Coronary artery (tissue), 2 donors: ENCODE measurements around the gene IRF2BP1.

Source experiments
- DNase-seq: peaks from one replicate; pipeline ENCODE4 v3.0.0-alpha.2; 2017; ENCODE audit warnings: low spot score
- H3K27ac ChIP-seq, 2 donors: fragments of 200-600 bp; sonication (generic); one replicate each; pipeline ENCODE4 v1.5.1; 2016 to 2019
- H3K4me3 ChIP-seq: fragments of 200-600 bp; sonication (generic); 2 replicates; pipeline ENCODE4 v1.5.1; 2016; ENCODE audit warnings: mild to moderate bottlenecking, moderate library complexity
- CTCF ChIP-seq: fragments of 200-600 bp; sonication (generic); IDR thresholded peaks from one replicate; pipeline ENCODE4 v1.5.1; 2019; ENCODE audit warnings: antibody characterized with exemption

Gene IRF2BP1

DNA sequence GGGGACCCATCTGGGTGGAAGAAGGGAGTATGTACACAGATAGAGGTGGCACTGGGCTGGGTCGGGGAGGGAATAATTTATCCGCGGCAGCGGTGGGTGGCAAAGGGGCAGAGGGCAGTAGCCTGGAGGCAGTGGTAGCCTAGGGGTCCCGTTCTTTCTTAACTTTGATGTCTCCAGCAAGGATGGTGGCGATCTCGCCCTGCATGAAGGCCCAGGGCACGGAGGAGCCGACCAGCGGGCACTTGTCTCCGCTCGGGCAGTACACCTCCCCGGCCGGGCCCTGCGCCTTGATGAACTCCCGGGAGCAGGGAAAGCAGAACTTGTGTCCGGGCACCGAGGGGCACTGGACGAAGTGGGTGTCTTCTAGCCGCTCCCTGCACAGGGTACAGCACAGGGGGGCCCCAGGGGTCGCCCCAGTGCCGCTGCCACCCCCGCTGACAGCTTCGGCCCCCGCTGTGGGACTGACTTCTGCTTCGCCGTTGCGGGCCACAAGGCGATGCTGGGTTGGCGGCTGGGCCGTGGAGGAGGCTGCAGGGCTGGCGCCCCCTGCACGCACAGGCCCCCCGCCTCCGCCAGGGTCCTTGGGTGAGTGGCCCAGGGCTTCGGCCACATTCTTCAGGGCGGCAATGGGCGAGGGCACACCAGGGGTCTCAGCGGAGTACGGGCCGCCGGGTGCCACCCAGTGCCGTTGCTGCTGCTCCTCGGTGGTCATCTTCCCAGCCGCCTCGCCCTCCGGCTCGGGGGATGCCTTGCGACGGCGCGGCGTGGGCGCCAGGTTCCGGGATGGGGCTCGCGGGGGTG lies 1.9 kb downstream of the IRF2BP1 start:
- H3K27ac ChIP-seq = no peak overlapping the region
- TF ChIP-seq CTCF = no peak
- DNase-seq = no peak
- peak overlapping the region; percentile 86 for H3K4me3 ChIP-seq

GRCh38 chr19:45883586-45883880 lies 2.4 kb downstream of the IRF2BP1 start:
- no peak for TF ChIP-seq CTCF
- H3K4me3 ChIP-seq = peak overlapping the region; percentile 26
- no peak for DNase-seq
- H3K27ac ChIP-seq = no peak overlapping the region

GRCh38 chr19:45882652-45883585 lies 3.0 kb downstream of the IRF2BP1 start:
- TF ChIP-seq CTCF = peak; percentile 61
- peak overlapping the region; percentile 26 for H3K4me3 ChIP-seq
- DNase-seq = no peak
- no peak overlapping the region for H3K27ac ChIP-seq

GRCh38 chr19:45881909-45882528 lies 3.9 kb downstream of the IRF2BP1 start:
- no peak for TF ChIP-seq CTCF
- DNase-seq = no peak
- Histone ChIP-seq H3K4me3 (peak overlapping the region; percentile 26), H3K27ac (no peak overlapping the region)

- DNase-seq = no peak
- no peak for TF ChIP-seq CTCF
- Histone ChIP-seq H3K4me3 (no peak overlapping the region), H3K27ac (no peak overlapping the region)
Observed at GRCh38 chr19:45881082-45881908, 4.6 kb downstream of the IRF2BP1 start.

DNA sequence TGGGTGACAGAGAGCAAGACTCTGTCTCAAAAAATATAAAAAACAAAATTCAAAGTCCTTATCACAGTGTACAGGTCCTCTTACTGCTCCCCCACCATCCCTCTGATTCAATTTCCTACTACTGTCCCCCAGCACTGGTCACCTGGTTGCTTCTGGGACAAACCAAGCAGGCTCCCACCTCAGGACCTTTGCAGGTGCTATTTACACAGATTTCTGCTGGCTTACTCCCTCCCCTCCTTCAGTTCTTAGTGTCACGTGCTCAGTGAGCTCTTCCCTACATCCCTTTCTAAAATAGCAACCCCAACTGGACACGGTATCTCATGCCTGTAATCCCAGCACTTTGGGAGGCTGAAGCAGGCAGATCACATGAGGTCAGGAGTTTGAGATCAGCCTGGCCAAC lies 6.0 kb downstream of the IRF2BP1 start:
- no peak for TF ChIP-seq CTCF
- DNase-seq = no peak
- no peak overlapping the region for H3K27ac ChIP-seq
- H3K4me3 ChIP-seq = no peak overlapping the region
